Measurements from ENCODE around the gene DCST1. TPM values are rescaled to one million over a fixed set of nuclear protein-coding genes. Genes with fewer than 3 reads are reported as not detected.

DCST1 gene
- total RNA-seq, 2 experiments from 2014 or later: 0.33 to 0.39 TPM

DNA sequence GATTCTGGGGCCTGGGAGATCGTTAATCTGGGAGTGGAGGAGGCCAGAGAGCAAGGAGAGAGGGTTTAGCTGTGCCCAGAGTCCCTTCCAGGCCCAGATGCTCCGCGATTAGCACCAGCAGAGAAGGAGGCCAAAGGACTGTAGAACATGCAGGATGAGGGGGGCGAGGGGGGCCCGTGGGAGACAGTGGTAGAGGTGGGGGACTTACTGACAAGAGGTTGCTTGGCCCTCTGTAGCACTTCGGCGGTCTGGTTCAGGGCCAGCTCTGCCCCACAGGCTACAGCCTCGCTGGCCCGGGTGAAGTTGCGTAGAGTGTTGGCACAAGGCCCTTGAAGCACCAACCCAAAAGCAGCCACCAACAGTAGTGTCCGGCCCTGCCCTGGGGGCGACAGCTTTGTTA lies 738 bp upstream of the DCST1 start:
- intact Hi-C loops (cut with DNase I, micrococcal nuclease): loop anchor here in 1 of 2 experiments (10.0 kb wide), 1 partner anchor 122 kb away; no protein-coding TSS in a partner anchor
- POLR2A ChIA-PET: no interaction called here

GRCh38 chr1:155034318-155035208 lies 939 bp downstream of the DCST1 start:
- Mint-ChIP-seq H3K27ac (no peak overlapping the region), H3K9me3 (no peaks in the 10 kb centered on the region), H3K36me3 (ENCODE audit: low read depth) (no peaks in the 10 kb centered on the region), H3K4me3 (no peak overlapping the region), H3K27me3 (no peaks in the 10 kb centered on the region), H3K4me1 (ENCODE audit: low read depth) (no peaks in the 10 kb centered on the region)
- H3K9me3 ChIP-seq (ENCODE audit: control insufficient read depth in 1 of 2, insufficient read depth in 1 of 2, low read length in 2 of 2): no peaks in the 10 kb centered on the region
- H3K27me3 ChIP-seq (ENCODE audit: control insufficient read depth in 1 of 2, insufficient read depth in 2 of 2, low read length in 2 of 2): no peaks in the 10 kb centered on the region
- TF ChIP-seq, protein P1, sequence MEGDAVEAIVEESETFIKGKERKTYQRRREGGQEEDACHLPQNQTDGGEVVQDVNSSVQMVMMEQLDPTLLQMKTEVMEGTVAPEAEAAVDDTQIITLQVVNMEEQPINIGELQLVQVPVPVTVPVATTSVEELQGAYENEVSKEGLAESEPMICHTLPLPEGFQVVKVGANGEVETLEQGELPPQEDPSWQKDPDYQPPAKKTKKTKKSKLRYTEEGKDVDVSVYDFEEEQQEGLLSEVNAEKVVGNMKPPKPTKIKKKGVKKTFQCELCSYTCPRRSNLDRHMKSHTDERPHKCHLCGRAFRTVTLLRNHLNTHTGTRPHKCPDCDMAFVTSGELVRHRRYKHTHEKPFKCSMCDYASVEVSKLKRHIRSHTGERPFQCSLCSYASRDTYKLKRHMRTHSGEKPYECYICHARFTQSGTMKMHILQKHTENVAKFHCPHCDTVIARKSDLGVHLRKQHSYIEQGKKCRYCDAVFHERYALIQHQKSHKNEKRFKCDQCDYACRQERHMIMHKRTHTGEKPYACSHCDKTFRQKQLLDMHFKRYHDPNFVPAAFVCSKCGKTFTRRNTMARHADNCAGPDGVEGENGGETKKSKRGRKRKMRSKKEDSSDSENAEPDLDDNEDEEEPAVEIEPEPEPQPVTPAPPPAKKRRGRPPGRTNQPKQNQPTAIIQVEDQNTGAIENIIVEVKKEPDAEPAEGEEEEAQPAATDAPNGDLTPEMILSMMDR (IDR thresholded peaks at IDR 0.05): no peak
- intact Hi-C loops (cut with DNase I, micrococcal nuclease): loop anchor here in 1 of 2 experiments (10.0 kb wide), 1 partner anchor 120 kb away; no protein-coding TSS in a partner anchor
- no peak for ATAC-seq (ENCODE audit: poor library complexity)
- no peak overlapping the region for H3K27ac ChIP-seq (ENCODE audit: low read depth in 1 of 2, low read length in 2 of 2)
- H3K4me1 ChIP-seq (ENCODE audit: insufficient read depth, low read length): no peaks in the 10 kb centered on the region
- H3K36me3 ChIP-seq (ENCODE audit: insufficient read depth, low read length): no peaks in the 10 kb centered on the region
- ChIA-PET CTCF (no interaction called here), POLR2A (interaction anchor here (0.7 kb wide), 1 partner anchor 12 kb away, joined by 3 read pairs; no protein-coding TSS in a partner anchor)
- no peak overlapping the region for H3K4me3 ChIP-seq (ENCODE audit: low read length)
- DNase-seq: no peak

More for the DNA sequence above, 738 bp upstream of the DCST1 start:
- Mint-ChIP-seq H3K4me1 (ENCODE audit: low read depth) (no peaks in the 10 kb centered on the region), H3K27ac (no peak overlapping the region), H3K36me3 (ENCODE audit: low read depth) (no peaks in the 10 kb centered on the region), H3K9me3 (no peaks in the 10 kb centered on the region), H3K4me3 (no peak overlapping the region), H3K27me3 (no peaks in the 10 kb centered on the region)
- Histone ChIP-seq H3K27me3 (ENCODE audit: control insufficient read depth in 1 of 2, insufficient read depth in 2 of 2, low read length in 2 of 2) (no peaks in the 10 kb centered on the region), H3K4me3 (ENCODE audit: low read length) (no peak overlapping the region), H3K4me1 (ENCODE audit: insufficient read depth, low read length) (no peaks in the 10 kb centered on the region), H3K9me3 (ENCODE audit: control insufficient read depth in 1 of 2, insufficient read depth in 1 of 2, low read length in 2 of 2) (no peaks in the 10 kb centered on the region), H3K27ac (ENCODE audit: low read depth in 1 of 2, low read length in 2 of 2) (no peak overlapping the region), H3K36me3 (ENCODE audit: insufficient read depth, low read length) (no peaks in the 10 kb centered on the region)
- CTCF ChIA-PET: interaction anchor here (1.1 kb wide), 1 partner anchor 18 kb away, joined by 3 read pairs; the partner anchor contains the start of gene ADAM15
- DNase-seq (no peak), ATAC-seq (ENCODE audit: poor library complexity) (no peak)
- TF ChIP-seq, protein P1 (IDR thresholded peaks at IDR 0.05): no peak

- ATAC-seq (ENCODE audit: poor library complexity) (no peak), DNase-seq (no peak)
- H3K4me1 ChIP-seq (ENCODE audit: insufficient read depth, low read length): no peaks in the 10 kb centered on the region
- Mint-ChIP-seq H3K4me1 (ENCODE audit: low read depth) (no peaks in the 10 kb centered on the region), H3K9me3 (no peaks in the 10 kb centered on the region), H3K27me3 (no peaks in the 10 kb centered on the region), H3K4me3 (no peak overlapping the region), H3K36me3 (ENCODE audit: low read depth) (no peaks in the 10 kb centered on the region), H3K27ac (no peak overlapping the region)
- no peaks in the 10 kb centered on the region for H3K27me3 ChIP-seq (ENCODE audit: control insufficient read depth in 1 of 2, insufficient read depth in 2 of 2, low read length in 2 of 2)
- intact Hi-C loops (cut with DNase I, micrococcal nuclease): loop anchor here in 1 of 2 experiments (10.0 kb wide), 1 partner anchor 119 kb away; no protein-coding TSS in a partner anchor
- H3K36me3 ChIP-seq (ENCODE audit: insufficient read depth, low read length): no peaks in the 10 kb centered on the region
- no peak overlapping the region for H3K27ac ChIP-seq (ENCODE audit: low read depth in 1 of 2, low read length in 2 of 2)
- CTCF ChIA-PET: no interaction called here
- POLR2A ChIA-PET: no interaction called here
- no peaks in the 10 kb centered on the region for H3K9me3 ChIP-seq (ENCODE audit: control insufficient read depth in 1 of 2, insufficient read depth in 1 of 2, low read length in 2 of 2)
- H3K4me3 ChIP-seq (ENCODE audit: low read length): no peak overlapping the region
- TF ChIP-seq, protein P1 (IDR thresholded peaks at IDR 0.05): no peak
Observed at GRCh38 chr1:155035936-155036335, 2.3 kb downstream of the DCST1 start.
